Mesodermal cell (in vitro differentiated cells): Measurements from ENCODE around the gene ZNF106.

Experiments used
- H3K27ac ChIP-seq: 2 replicates; pipeline ENCODE4 v1.7.0; 2013; ENCODE audit warnings: mild to moderate bottlenecking, low read depth, low read length, moderate library complexity; ENCODE audit not compliant: severe bottlenecking
- H3K36me3 ChIP-seq: 2 replicates; pipeline ENCODE4 v1.7.1; 2013; ENCODE audit warnings: mild to moderate bottlenecking, low read length, moderate library complexity; ENCODE audit not compliant: control insufficient read depth, insufficient read depth
- H3K4me1 ChIP-seq: one replicate; pipeline ENCODE4 v1.7.1; 2013; ENCODE audit warnings: mild to moderate bottlenecking, low read length; ENCODE audit not compliant: insufficient read depth, control insufficient read depth, poor library complexity, severe bottlenecking
- H3K4me3 ChIP-seq: 2 replicates; pipeline ENCODE4 v1.7.0; 2013; ENCODE audit warnings: low read length, control low read depth, mild to moderate bottlenecking; ENCODE audit not compliant: insufficient read depth, poor library complexity, severe bottlenecking; ENCODE audit errors: extremely low read depth
- H3K9me3 ChIP-seq: 2 replicates; pipeline ENCODE4 v1.7.1; 2013; ENCODE audit warnings: mild to moderate bottlenecking, low read length, moderate library complexity; ENCODE audit not compliant: control insufficient read depth
- WGBS, 2 experiments: methylation state at CpG; one replicate each; pipeline ENCODE4 v1.1.5; 2013; ENCODE audit warnings: missing lambda C conversion rate in 2 of 2; ENCODE audit not compliant: insufficient coverage in 2 of 2; 5-methylcytosine and 5-hydroxymethylcytosine counted together

Gene ZNF106

GRCh38 chr15:42474827-42475226, 16.1 kb downstream of the ZNF106 start:
- Histone ChIP-seq H3K36me3 (peaks cover 15% of the 10 kb centered on the region), H3K27ac (no peak overlapping the region), H3K4me1 (no peaks in the 10 kb centered on the region), H3K4me3 (no peak overlapping the region), H3K9me3 (no peaks in the 10 kb centered on the region)
- no CpG with 5 or more reads among the region's 2 CpGs for WGBS, 2 experiments

- WGBS, 2 experiments: 95 to 97% methylated on average over 3 of the region's 3 CpGs
- Histone ChIP-seq H3K9me3 (no peaks in the 10 kb centered on the region), H3K27ac (no peak overlapping the region), H3K36me3 (peaks cover 31% of the 10 kb centered on the region), H3K4me3 (no peak overlapping the region), H3K4me1 (no peaks in the 10 kb centered on the region)
Observed at GRCh38 chr15:42471002-42471401, 19.9 kb downstream of the ZNF106 start.

- H3K36me3 ChIP-seq: peaks cover 43% of the 10 kb centered on the region
- H3K4me3 ChIP-seq: no peak overlapping the region
- 94 to 100% methylated on average over 3 to 4 of the region's 8 CpGs for WGBS, 2 experiments
- H3K27ac ChIP-seq: no peak overlapping the region
- no peaks in the 10 kb centered on the region for H3K4me1 ChIP-seq
- no peaks in the 10 kb centered on the region for H3K9me3 ChIP-seq
Observed at GRCh38 chr15:42465520-42466259, 25.3 kb downstream of the ZNF106 start.

- H3K4me1 ChIP-seq: peaks cover 12% of the 10 kb centered on the region
- 100% methylated on average over 1 of the region's 3 CpGs; no CpG with 5 or more reads in 1 of the 2 experiments for WGBS, 2 experiments
- no peak overlapping the region for H3K27ac ChIP-seq
- H3K36me3 ChIP-seq: peaks cover 19% of the 10 kb centered on the region
- no peak overlapping the region for H3K4me3 ChIP-seq
- no peaks in the 10 kb centered on the region for H3K9me3 ChIP-seq
Observed at GRCh38 chr15:42461261-42461660, 29.7 kb downstream of the ZNF106 start.

- no peaks in the 10 kb centered on the region for H3K9me3 ChIP-seq
- H3K4me1 ChIP-seq: peaks cover 12% of the 10 kb centered on the region
- 33 to 34% methylated on average over 7 of the region's 8 CpGs for WGBS, 2 experiments
- H3K27ac ChIP-seq: peak overlapping the region; percentile 94
- H3K4me3 ChIP-seq: no peak overlapping the region
- peaks cover 12% of the 10 kb centered on the region for H3K36me3 ChIP-seq
Observed at GRCh38 chr15:42457445-42458442, 33.2 kb downstream of the ZNF106 start.

GRCh38 chr15:42456971-42457370, 34.0 kb downstream of the ZNF106 start:
- H3K4me1 ChIP-seq: peaks cover 12% of the 10 kb centered on the region
- 49 to 50% methylated on average over 1 to 3 of the region's 3 CpGs for WGBS, 2 experiments
- H3K9me3 ChIP-seq: no peaks in the 10 kb centered on the region
- peaks cover 12% of the 10 kb centered on the region for H3K36me3 ChIP-seq
- H3K27ac ChIP-seq: peak overlapping the region; percentile 94
- H3K4me3 ChIP-seq: no peak overlapping the region

- Histone ChIP-seq H3K27ac (no peak overlapping the region), H3K4me3 (no peak overlapping the region), H3K4me1 (peaks cover 12% of the 10 kb centered on the region)
Observed at GRCh38 chr15:42456531-42456930, 34.4 kb downstream of the ZNF106 start.

GRCh38 chr15:42453826-42454225, 37.1 kb downstream of the ZNF106 start:
- WGBS, 2 experiments: no CpG with 5 or more reads among the region's 3 CpGs
- H3K4me1 ChIP-seq: peaks cover 12% of the 10 kb centered on the region

More at GRCh38 chr15:42456531-42456930, 34.4 kb downstream of the ZNF106 start:
- Histone ChIP-seq H3K9me3 (no peaks in the 10 kb centered on the region), H3K36me3 (peaks cover 15% of the 10 kb centered on the region)

GRCh38 chr15:42450425-42450790, 40.5 kb downstream of the ZNF106 start:
- H3K36me3 ChIP-seq: peaks cover 72% of the 10 kb centered on the region
- no peaks in the 10 kb centered on the region for H3K9me3 ChIP-seq
- no peak overlapping the region for H3K27ac ChIP-seq
- WGBS, 2 experiments: 84 to 96% methylated on average over 3 of the region's 4 CpGs
- no peaks in the 10 kb centered on the region for H3K4me1 ChIP-seq
- no peak overlapping the region for H3K4me3 ChIP-seq

More at GRCh38 chr15:42453826-42454225, 37.1 kb downstream of the ZNF106 start:
- Histone ChIP-seq H3K36me3 (peaks cover 41% of the 10 kb centered on the region), H3K27ac (no peak overlapping the region), H3K4me3 (no peak overlapping the region), H3K9me3 (no peaks in the 10 kb centered on the region)

GRCh38 chr15:42449770-42450424, 41.0 kb downstream of the ZNF106 start:
- no peak overlapping the region for H3K4me3 ChIP-seq
- H3K36me3 ChIP-seq: peaks cover 74% of the 10 kb centered on the region
- 88 to 95% methylated on average over 12 of the region's 13 CpGs for WGBS, 2 experiments
- no peaks in the 10 kb centered on the region for H3K9me3 ChIP-seq
- no peaks in the 10 kb centered on the region for H3K4me1 ChIP-seq
- no peak overlapping the region for H3K27ac ChIP-seq
